T-helper 2 cell treated with Interferon-gamma antibody and Interleukin-4, amounts not matched to agents 100 ng/mL and 5 ng/mL, for 36 hours (primary cell): Measurements from ENCODE around the gene ADCY9. TPM values are rescaled to one million over a fixed set of nuclear protein-coding genes. Genes with fewer than 3 reads are reported as not detected.
"Not testable (repeated sequence)": the region's sequence is repeated elsewhere in the genome, so short reads cannot be mapped to it uniquely, and the experiment has no call there.

Experiments used
- intact Hi-C: fragments of 100-400 bp; cut with micrococcal nuclease; formaldehyde crosslinking; loops from one replicate; pipeline ENCODE4 v1.15.1; 2023
- total RNA-seq: library from RNA; stranded (reverse); gene quantifications from 2 replicates; pipeline ENCODE4 v1.2.3, GENCODE V29; 2022

Gene ADCY9
- total RNA-seq, 1 donor from 2014 or later = 7.8 TPM

GRCh38 chr16:3952737-3953131 is 163.5 kb downstream of the ADCY9 start:
- intact Hi-C loops = no loop called here

GRCh38 chr16:3951861-3952736 is 164.1 kb downstream of the ADCY9 start:
- intact Hi-C loops = no loop called here

- intact Hi-C loops = not testable (repeated sequence)
These were observed 164.9 kb downstream of the ADCY9 start for GRCh38 chr16:3951380-3951779.

- intact Hi-C loops = no loop called here
These were observed 165.7 kb downstream of the ADCY9 start for GRCh38 chr16:3950343-3951193.

GRCh38 chr16:3949946-3950342 is 166.3 kb downstream of the ADCY9 start:
- intact Hi-C loops = no loop called here

GRCh38 chr16:3949287-3949686 is 167.0 kb downstream of the ADCY9 start:
- intact Hi-C loops = no loop called here

- intact Hi-C loops = no loop called here
These were observed 167.8 kb downstream of the ADCY9 start for GRCh38 chr16:3948378-3948995.

- intact Hi-C loops = no loop called here
These were observed 169.6 kb downstream of the ADCY9 start for GRCh38 chr16:3946604-3947180.

- intact Hi-C loops = no loop called here
These were observed 170.3 kb downstream of the ADCY9 start for GRCh38 chr16:3945751-3946603.

- intact Hi-C loops = not testable (repeated sequence)
These were observed 171.8 kb downstream of the ADCY9 start for GRCh38 chr16:3944457-3944856.

GRCh38 chr16:3942146-3942545 is 174.1 kb downstream of the ADCY9 start:
- intact Hi-C loops = not testable (repeated sequence)

- intact Hi-C loops = no loop called here
These were observed 177.2 kb downstream of the ADCY9 start for GRCh38 chr16:3938843-3939624.

GRCh38 chr16:3938471-3938842 is 177.8 kb downstream of the ADCY9 start:
- intact Hi-C loops = no loop called here

GRCh38 chr16:3937066-3937875 is 179.0 kb downstream of the ADCY9 start:
- intact Hi-C loops = no loop called here

GRCh38 chr16:3935921-3936320 is 180.3 kb downstream of the ADCY9 start:
- intact Hi-C loops = no loop called here

- intact Hi-C loops = no loop called here
These were observed 181.6 kb downstream of the ADCY9 start for GRCh38 chr16:3934491-3935181.

- intact Hi-C loops = not testable (repeated sequence)
These were observed 189.1 kb downstream of the ADCY9 start for GRCh38 chr16:3927147-3927546.

- intact Hi-C loops = no loop called here
These were observed 191.5 kb downstream of the ADCY9 start for GRCh38 chr16:3924763-3925162.
